IMR-90 (cell line): ENCODE measurements around the gene ASXL3. TPM values are rescaled to one million over a fixed set of nuclear protein-coding genes. Genes with fewer than 3 reads are reported as not detected.

Experiments
- ATAC-seq: fragments of 200-7000 bp; cut with Tn5 transposase; 2 replicates; pipeline ENCODE4 v1.9.1; 2020; ENCODE audit warnings: low read depth, mild to moderate bottlenecking, moderate library complexity
- BruUV-seq: library from RNA; stranded (reverse); fragments of 400-500 nt; replicated peaks from 2 replicates; lab custom pipeline; 2021; lab: Mats Ljungman, UMichigan
- CTCF ChIA-PET: fragments of 300-600 bp; formaldehyde crosslinking; extraction: SDS; loops from one replicate; lab custom pipeline; 2021; ENCODE audit warnings: antibody characterized with exemption; lab: Yijun Ruan, JAX
- POLR2A ChIA-PET: fragments of 300-600 bp; sonication (Branson Sonifier 250); formaldehyde crosslinking; loops from one replicate; lab custom pipeline; 2022; ENCODE audit warnings: antibody characterized with exemption; ENCODE audit not compliant: unreplicated experiment; lab: Charles Lee
- DNase-seq: peaks from one replicate; pipeline ENCODE4 v3.0.0; 2013
- H2AFZ ChIP-seq: replicated peaks from 2 replicates; pipeline ENCODE3; 2013; ENCODE audit warnings: low read length, mild to moderate bottlenecking; ENCODE audit not compliant: poor library complexity
- H2AK5ac ChIP-seq: 2 replicates; pipeline ENCODE4 v1.6.1; 2013; ENCODE audit warnings: low read depth, low read length, inconsistent platforms
- H2AK9ac ChIP-seq: replicated peaks from 2 replicates; pipeline ENCODE3; 2013; ENCODE audit warnings: mild to moderate bottlenecking, low read depth, low read length, moderate library complexity; ENCODE audit not compliant: poor library complexity
- H2BK120ac ChIP-seq: 2 replicates; pipeline ENCODE4 v1.6.1; 2013; ENCODE audit warnings: low read depth, low read length, inconsistent platforms
- H2BK15ac ChIP-seq: 3 replicates; pipeline ENCODE4 v1.6.1; 2013; ENCODE audit warnings: low read depth, low read length, inconsistent platforms
- H2BK20ac ChIP-seq: 2 replicates; pipeline ENCODE4 v1.6.1; 2013; ENCODE audit warnings: low read depth, mild to moderate bottlenecking, inconsistent platforms, low read length, moderate library complexity
- H2BK5ac ChIP-seq: 2 replicates; pipeline ENCODE4 v1.6.1; 2013; ENCODE audit warnings: mild to moderate bottlenecking, low read depth, low read length, inconsistent platforms; ENCODE audit not compliant: poor library complexity, severe bottlenecking
- H3K14ac ChIP-seq: replicated peaks from 2 replicates; pipeline ENCODE4 v1.6.1; 2013; ENCODE audit warnings: low read depth, low read length, inconsistent platforms
- H3K18ac ChIP-seq: 2 replicates; pipeline ENCODE4 v1.6.1; 2013; ENCODE audit warnings: low read depth, low read length, control low read depth
- H3K23ac ChIP-seq: 2 replicates; pipeline ENCODE4 v1.6.1; 2013; ENCODE audit warnings: low read depth, low read length, inconsistent platforms
- H3K27ac ChIP-seq: 2 replicates; pipeline ENCODE4 v1.5.1; 2013; ENCODE audit warnings: mild to moderate bottlenecking, control low read depth, low read length; ENCODE audit not compliant: insufficient read depth
- H3K27me3 ChIP-seq: 2 replicates; pipeline ENCODE4 v1.6.1; 2013; ENCODE audit warnings: low read length; ENCODE audit not compliant: control insufficient read depth, insufficient read depth
- H3K36me3 ChIP-seq: 2 replicates; pipeline ENCODE4 v1.6.1; 2013; ENCODE audit warnings: low read length, mixed read lengths; ENCODE audit not compliant: control insufficient read depth, insufficient read depth
- H3K4ac ChIP-seq: 2 replicates; pipeline ENCODE4 v1.6.1; 2013; ENCODE audit warnings: low read depth, low read length, inconsistent platforms
- H3K4me1 ChIP-seq: 2 replicates; pipeline ENCODE4 v1.6.1; 2013; ENCODE audit warnings: low read length, mixed read lengths; ENCODE audit not compliant: control insufficient read depth, insufficient read depth
- H3K4me2 ChIP-seq: 2 replicates; pipeline ENCODE4 v1.6.1; 2013; ENCODE audit warnings: low read depth, mild to moderate bottlenecking, control low read depth, low read length, moderate library complexity
- H3K4me3 ChIP-seq: 2 replicates; pipeline ENCODE4 v1.5.1; 2013; ENCODE audit warnings: low read depth, mild to moderate bottlenecking, control low read depth, low read length, moderate library complexity; ENCODE audit not compliant: insufficient read depth
- H3K56ac ChIP-seq: 2 replicates; pipeline ENCODE4 v1.6.1; 2013; ENCODE audit warnings: low read length, inconsistent platforms; ENCODE audit not compliant: insufficient read depth; ENCODE audit errors: extremely low read depth
- H3K79me1 ChIP-seq, 2 experiments: 2 replicates each; pipeline ENCODE4 v1.6.1; 2013; ENCODE audit warnings: low read length in 2 of 2, inconsistent platforms in 1 of 2, low read depth in 1 of 2
- H3K9ac ChIP-seq: 2 replicates; pipeline ENCODE4 v1.6.1; 2013; ENCODE audit warnings: low read depth, low read length, control low read depth
- H3K9me1 ChIP-seq: 2 replicates; pipeline ENCODE4 v1.6.1; 2013; ENCODE audit warnings: low read length, inconsistent platforms; ENCODE audit not compliant: insufficient read depth
- H3K9me3 ChIP-seq: 2 replicates; pipeline ENCODE4 v1.6.1; 2013; ENCODE audit warnings: low read length; ENCODE audit not compliant: control insufficient read depth, insufficient read depth
- H4K20me1 ChIP-seq: 2 replicates; pipeline ENCODE4 v1.6.1; 2013; ENCODE audit warnings: low read length, inconsistent platforms; ENCODE audit not compliant: insufficient read depth
- H4K5ac ChIP-seq: 2 replicates; pipeline ENCODE4 v1.6.1; 2013; ENCODE audit warnings: mild to moderate bottlenecking, low read depth, low read length, control low read depth
- H4K8ac ChIP-seq, 2 experiments: 2 replicates each; pipeline ENCODE4 v1.6.1; 2013; ENCODE audit warnings: low read depth in 2 of 2, low read length in 2 of 2, control low read depth in 1 of 2, inconsistent platforms in 1 of 2
- H4K91ac ChIP-seq: 2 replicates; pipeline ENCODE4 v1.6.1; 2013; ENCODE audit warnings: low read depth, low read length, inconsistent platforms; ENCODE audit not compliant: insufficient read depth
- BHLHE40 ChIP-seq: fragments of 150-350 bp; IDR thresholded peaks from 2 replicates; pipeline ENCODE4 v1.6.1; 2016; ENCODE audit warnings: mild to moderate bottlenecking, low read depth, low read length
- CEBPB ChIP-seq: IDR thresholded peaks from 2 replicates; pipeline ENCODE4 v1.6.1; 2012; ENCODE audit warnings: low read depth, low read length, improper control_type of control experiment
- ELK1 ChIP-seq: fragments of 150-350 bp; IDR thresholded peaks from 2 replicates; pipeline ENCODE4 v1.6.1; 2016; ENCODE audit warnings: low read depth, mild to moderate bottlenecking, low read length, moderate library complexity, borderline replicate concordance
- MAFK ChIP-seq: IDR thresholded peaks from 2 replicates; pipeline ENCODE4 v1.6.1; 2012; ENCODE audit warnings: low read depth, low read length, improper control_type of control experiment
- MAZ ChIP-seq: IDR thresholded peaks from 2 replicates; pipeline ENCODE4 v1.6.1; 2012; ENCODE audit warnings: low read depth, mild to moderate bottlenecking, low read length, improper control_type of control experiment, moderate library complexity, borderline replicate concordance
- POLR2A ChIP-seq: IDR thresholded peaks from 2 replicates; pipeline ENCODE4 v1.6.1; 2012; ENCODE audit warnings: mild to moderate bottlenecking, low read depth, low read length
- RAD21 ChIP-seq: IDR thresholded peaks from 2 replicates; pipeline ENCODE4 v1.6.1; 2012; ENCODE audit warnings: low read length, improper control_type of control experiment
- SMC3 ChIP-seq: fragments of 150-350 bp; IDR thresholded peaks from 2 replicates; pipeline ENCODE4 v1.6.1; 2016; ENCODE audit warnings: low read depth, mild to moderate bottlenecking, antibody characterized with exemption, low read length, moderate library complexity
- WGBS, 2 experiments: methylation state at CpG; one replicate each; pipeline versions ENCODE4 v1.1.5 to v1.1.7; 2013; ENCODE audit warnings: missing lambda C conversion rate in 2 of 2; ENCODE audit not compliant: insufficient read length in 1 of 2; ENCODE audit errors: extremely low coverage in 2 of 2; 5-methylcytosine and 5-hydroxymethylcytosine counted together
- dilution Hi-C: fragments of 300-500 bp; cut with HindIII; formaldehyde crosslinking; loops from one replicate; pipeline ENCODE4 v1.14.3; 2018; ENCODE audit warnings: low sequenced_read_pairs; ENCODE audit not compliant: unreplicated experiment
- in situ Hi-C: fragments of 300-500 bp; cut with MboI; formaldehyde crosslinking; loops from 3 replicates; pipeline ENCODE4 v1.14.3; 2019; ENCODE audit warnings: low sequenced_read_pairs, inconsistent platforms, mixed read lengths
- intact Hi-C: fragments of 100-400 bp; cut with micrococcal nuclease; formaldehyde crosslinking; loops from 2 replicates; pipeline ENCODE4 v1.10.0; 2022
- polyA plus RNA-seq, 3 experiments: library from polyadenylated mRNA; depleted of rRNA; stranded (reverse); fragments of >200 nt; gene quantifications; 2 replicates each; pipeline ENCODE4 v1.2.3, GENCODE V29; 2012; ENCODE audit warnings: low replicate concordance in 1 of 3
- total RNA-seq: library from RNA; depleted of rRNA; stranded (reverse); fragments of >200 nt; gene quantifications from 2 replicates; pipeline ENCODE4 v1.2.3, GENCODE V29; 2012

Gene ASXL3
- total and polyA plus RNA-seq, 2 of the 4 experiments (the other 2 are of a cell fraction): 0.03 to 0.54 TPM

GRCh38 chr18:33581856-33582255 lies 3.8 kb downstream of the ASXL3 start:
- Histone ChIP-seq H3K4ac (no peak overlapping the region), H3K23ac (no peak overlapping the region), H3K36me3 (no peaks in the 10 kb centered on the region), H4K20me1 (no peaks in the 10 kb centered on the region), H3K79me1 (no peaks in the 10 kb centered on the region), H3K4me2 (no peak overlapping the region), H3K9me3 (no peaks in the 10 kb centered on the region), H4K8ac (no peak overlapping the region), H2BK20ac (no peak overlapping the region), H3K27ac (no peak overlapping the region), H2AFZ (no peak overlapping the region), H2AK5ac (no peak overlapping the region), H3K27me3 (peaks cover 16% of the 10 kb centered on the region), H4K91ac (no peak overlapping the region), H2AK9ac (no peak overlapping the region), H3K4me1 (peaks cover 4% of the 10 kb centered on the region), H3K14ac (no peak overlapping the region), H2BK5ac (no peak overlapping the region), H3K9me1 (peaks cover 3% of the 10 kb centered on the region; the same call in 1 of the 2 replicates), H3K56ac (no peak overlapping the region), H2BK15ac (no peak overlapping the region), H2BK120ac (no peak overlapping the region), H4K5ac (no peak overlapping the region), H3K4me3 (no peak overlapping the region), H3K9ac (no peak overlapping the region), H3K18ac (no peak overlapping the region)
- ATAC-seq (no peak), DNase-seq (no peak)
- WGBS, 2 experiments: no CpG with 5 or more reads among the region's 2 CpGs
- in situ Hi-C loops (no loop called here), dilution Hi-C loops (no loop called here), intact Hi-C loops (no loop called here)
- POLR2A ChIA-PET: no interaction called here
- no peak for TF ChIP-seq BHLHE40
- no peak for TF ChIP-seq ELK1
- TF ChIP-seq MAFK: no peak
- no peak for TF ChIP-seq SMC3
- TF ChIP-seq MAZ: no peak
- TF ChIP-seq POLR2A: no peak
- no peak for TF ChIP-seq CEBPB
- no peak for TF ChIP-seq RAD21
- CTCF ChIA-PET: no interaction called here
- BruUV-seq: no TSS peak
